Measurements from ENCODE around the gene INPP4B.

Gene INPP4B

DNA sequence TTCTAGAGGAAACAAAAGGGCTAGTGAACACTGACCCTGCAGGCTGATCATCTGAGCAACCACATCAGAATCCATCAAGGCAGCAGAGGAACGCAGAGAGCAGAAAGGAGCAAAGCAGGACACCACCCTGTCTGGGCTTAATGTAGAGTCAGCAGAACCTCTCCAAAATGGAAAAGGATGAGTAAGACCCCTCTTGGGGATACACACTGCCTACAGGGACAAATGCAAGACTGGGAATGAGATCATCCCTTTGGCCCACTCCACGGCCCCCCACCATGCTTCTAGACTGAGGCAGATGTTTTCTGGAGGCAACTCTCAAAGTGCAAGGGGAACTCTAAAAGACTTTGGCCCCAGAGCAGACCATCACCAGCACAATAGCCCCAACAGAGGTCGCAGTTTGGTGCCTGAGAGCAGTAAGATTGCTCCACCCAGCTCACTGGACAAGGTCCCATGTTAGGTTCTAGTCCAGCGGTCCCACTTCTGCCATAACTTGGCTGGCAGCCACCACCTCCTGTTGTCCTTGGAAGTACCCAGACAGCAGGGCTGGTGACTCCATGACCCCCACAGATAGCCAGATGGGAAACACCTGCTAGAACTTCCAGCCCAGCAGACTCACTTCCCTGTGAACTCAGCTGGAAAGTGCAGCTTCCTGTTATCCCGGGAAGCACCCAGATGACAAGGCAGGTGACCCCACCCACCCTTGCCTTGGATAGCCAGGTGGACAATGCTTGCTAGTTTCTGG is 372.7 kb downstream of the INPP4B start:
- no peak for DNase-seq (ENCODE audit: low spot score)

DNA sequence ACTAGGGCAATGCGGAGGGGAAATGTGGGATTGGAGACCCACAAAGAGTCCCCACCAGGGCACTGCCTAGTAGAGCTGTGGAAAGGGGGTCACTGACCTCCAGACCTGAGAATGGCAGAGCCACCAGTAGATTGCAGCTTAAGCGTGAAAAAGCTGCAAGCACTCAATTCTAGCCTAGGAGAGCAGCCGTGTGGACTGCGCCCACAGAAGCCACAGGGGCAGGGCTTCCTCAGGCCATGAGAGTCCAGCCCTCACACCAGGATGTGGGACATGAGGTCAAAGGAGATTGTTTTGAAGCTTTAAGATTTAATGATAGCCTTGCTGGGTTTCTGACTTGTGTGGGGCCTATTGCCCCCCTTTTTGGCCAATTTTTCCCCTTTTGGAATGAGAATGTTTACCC is 379.0 kb downstream of the INPP4B start:
- no peak for DNase-seq (ENCODE audit: low spot score)

- no peak for DNase-seq (ENCODE audit: low spot score)
These were observed 380.6 kb downstream of the INPP4B start for GRCh38 chr4:142465526-142465925.

DNA sequence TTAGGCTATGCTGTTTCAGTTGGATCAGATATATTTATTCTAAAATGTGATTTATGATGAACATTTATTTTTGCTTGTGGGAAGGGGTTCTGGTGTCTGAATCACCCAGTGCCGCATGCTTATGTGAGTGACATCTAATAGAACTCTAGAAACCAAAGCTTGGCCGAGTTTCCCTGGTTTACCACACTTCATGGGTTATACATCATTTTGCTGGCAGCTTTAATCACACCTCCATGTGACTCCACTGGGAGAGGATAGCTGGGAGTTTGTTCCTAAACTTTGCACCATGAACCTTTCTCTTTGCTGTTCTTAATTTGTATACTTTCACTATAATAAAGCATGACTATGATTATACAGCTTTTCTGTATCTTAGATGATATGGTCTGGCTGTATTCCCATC is 382.9 kb downstream of the INPP4B start:
- DNase-seq (ENCODE audit: low spot score), result no peak

GRCh38 chr4:142452161-142452855 is 393.8 kb downstream of the INPP4B start:
- no peak for DNase-seq (ENCODE audit: low spot score)

DNA sequence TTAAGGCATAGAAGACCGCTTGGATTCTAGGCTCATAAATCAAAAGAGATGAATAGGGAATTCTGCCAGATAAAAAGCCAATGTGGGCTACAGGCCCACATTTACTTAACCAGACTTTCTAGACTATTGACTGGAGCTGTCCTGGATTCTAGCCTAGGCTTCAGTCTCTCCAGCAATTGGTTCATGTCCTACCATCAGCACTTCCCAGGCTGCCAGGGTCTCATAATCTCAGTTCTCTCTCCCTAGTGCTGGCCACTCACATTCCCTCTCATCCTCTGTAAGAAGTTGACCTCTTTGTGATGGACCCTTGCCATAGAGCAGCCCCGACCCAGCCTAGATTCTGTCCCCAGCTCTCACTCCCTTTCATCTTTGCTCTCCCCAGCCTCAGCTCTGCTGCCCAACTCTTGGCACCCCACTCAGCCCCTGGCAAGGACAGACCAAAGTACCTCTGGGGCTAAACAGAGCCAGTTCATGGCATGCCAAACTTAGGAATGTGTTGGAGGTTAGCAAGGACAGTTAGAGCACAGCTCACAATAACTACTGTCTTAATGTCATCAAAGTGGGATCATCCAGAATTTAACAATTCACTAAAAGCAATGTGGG is 396.2 kb downstream of the INPP4B start:
- no peak for DNase-seq (ENCODE audit: low spot score)

- DNase-seq (ENCODE audit: low spot score), result no peak
These were observed 399.1 kb downstream of the INPP4B start for GRCh38 chr4:142447009-142447408.

DNA sequence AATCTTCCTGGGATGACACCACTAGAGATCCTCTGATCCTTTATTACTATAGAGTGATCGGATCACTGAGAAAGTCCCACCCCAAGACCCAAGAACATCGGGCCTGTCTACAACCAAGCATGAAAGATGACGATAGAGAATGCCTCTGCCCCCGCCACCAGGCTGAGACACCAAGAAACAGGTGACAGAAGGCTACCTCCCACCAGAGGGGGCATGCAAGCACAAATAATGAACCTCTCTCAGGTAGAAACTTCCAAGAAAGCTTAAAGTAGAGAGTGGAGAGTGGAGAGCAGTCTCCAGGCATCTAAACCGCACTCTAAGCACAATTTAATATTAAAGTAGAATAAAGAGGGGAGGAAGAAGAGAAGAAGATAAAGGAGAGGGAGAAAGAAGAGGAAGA is 402.6 kb downstream of the INPP4B start:
- DNase-seq (ENCODE audit: low spot score), result no peak

DNA sequence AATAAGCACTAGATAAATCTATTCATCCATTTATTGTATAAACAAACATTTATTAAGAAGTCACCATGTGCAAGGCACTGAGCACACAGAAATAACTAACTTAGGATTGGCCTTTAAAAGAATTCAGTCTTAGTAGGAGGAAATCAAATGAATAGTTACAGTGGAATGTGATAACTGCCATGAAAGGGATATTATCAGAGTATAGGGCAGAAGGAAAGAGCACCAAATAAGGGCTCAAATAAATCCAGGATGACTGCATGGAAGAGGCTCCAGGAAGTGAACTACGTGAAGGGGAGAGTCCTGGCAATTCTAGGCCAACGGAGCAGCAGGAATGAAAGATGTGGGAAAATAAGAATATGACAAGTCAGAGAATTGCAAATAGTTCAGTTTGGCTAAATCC is 406.0 kb downstream of the INPP4B start:
- no peak for DNase-seq (ENCODE audit: low spot score)

DNA sequence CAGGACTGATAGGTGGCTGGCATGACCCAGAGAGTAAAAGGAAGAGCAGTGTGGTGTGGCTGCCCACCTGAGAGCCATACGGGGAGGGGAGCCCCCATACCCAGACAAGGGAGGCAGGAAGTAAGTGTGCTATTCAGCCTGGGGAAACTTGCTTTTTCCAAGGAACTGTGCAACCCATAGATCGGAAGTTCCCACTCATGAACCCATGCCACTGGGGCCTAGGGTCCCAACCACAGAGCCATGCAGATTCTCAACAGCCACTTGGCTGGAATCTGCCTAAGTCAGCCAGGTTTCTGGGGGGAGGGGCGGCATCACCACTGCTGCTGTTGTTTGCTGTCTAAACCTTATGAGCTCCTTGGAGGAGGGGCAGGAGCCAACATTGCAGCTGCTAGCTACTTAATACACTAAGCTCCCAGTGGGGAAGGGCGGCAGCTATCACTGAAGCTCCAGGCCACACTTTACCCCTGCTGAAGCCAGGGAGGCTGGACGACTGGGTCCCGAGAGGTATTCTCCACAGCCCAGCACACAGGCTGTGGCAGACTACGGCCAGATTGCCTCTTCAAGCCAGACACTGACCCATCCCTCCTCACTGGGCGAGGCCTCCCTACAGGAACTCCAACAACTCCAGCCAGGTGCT is 410.4 kb downstream of the INPP4B start:
- DNase-seq (ENCODE audit: low spot score), result no peak

GRCh38 chr4:142434519-142435224 is 411.4 kb downstream of the INPP4B start:
- no peak for DNase-seq (ENCODE audit: low spot score)

GRCh38 chr4:142428715-142429114 is 417.4 kb downstream of the INPP4B start:
- no peak for DNase-seq (ENCODE audit: low spot score)

GRCh38 chr4:142427456-142427855 is 418.6 kb downstream of the INPP4B start:
- no peak for DNase-seq (ENCODE audit: low spot score)

DNA sequence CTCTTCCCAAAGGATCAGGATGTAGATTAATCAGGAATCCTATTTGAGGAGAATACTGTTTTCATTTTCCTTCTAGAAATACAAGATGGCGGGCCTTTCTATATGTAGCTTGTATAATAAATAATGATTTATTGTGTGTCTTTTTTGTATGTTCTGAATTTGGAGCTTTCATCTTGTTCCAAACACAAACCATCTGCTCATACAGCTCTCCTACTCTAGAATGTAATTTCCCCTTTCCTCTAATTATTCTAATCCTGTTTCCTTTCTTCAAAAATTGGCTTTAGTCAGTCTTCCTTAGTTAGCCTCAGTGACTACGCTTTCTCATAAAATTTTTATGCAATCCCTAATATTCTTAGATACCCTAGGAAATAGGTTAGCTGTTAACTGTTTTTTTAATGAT is 422.2 kb downstream of the INPP4B start:
- DNase-seq (ENCODE audit: low spot score), result no peak

GRCh38 chr4:142420311-142421095 is 425.6 kb downstream of the INPP4B start:
- no peak for DNase-seq (ENCODE audit: low spot score)

GRCh38 chr4:142419712-142420111 is 426.4 kb downstream of the INPP4B start:
- no peak for DNase-seq (ENCODE audit: low spot score)

GRCh38 chr4:142418697-142419096 is 427.4 kb downstream of the INPP4B start:
- no peak for DNase-seq (ENCODE audit: low spot score)

- no peak for DNase-seq (ENCODE audit: low spot score)
These were observed 429.3 kb downstream of the INPP4B start for GRCh38 chr4:142416711-142417275.

DNA sequence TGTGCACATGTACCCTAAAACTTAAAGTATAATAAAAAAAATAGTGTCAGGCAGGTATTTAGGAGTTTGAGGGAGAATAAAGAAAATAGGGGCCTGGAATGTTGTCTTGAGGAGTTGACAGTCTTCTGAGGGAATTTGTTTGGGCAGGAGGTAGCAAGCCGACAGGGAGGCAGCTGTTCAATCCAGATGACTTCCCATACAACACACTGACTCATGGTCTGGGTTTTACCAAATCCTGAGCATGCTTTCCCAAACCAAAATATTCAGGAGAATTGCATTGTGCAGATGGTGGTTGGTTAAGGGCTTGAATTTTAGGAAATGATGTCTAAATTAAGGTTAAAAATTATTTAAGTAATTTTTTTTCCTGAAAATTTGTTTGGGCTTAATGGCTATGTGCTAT is 430.0 kb downstream of the INPP4B start:
- DNase-seq (ENCODE audit: low spot score), result no peak

DNA sequence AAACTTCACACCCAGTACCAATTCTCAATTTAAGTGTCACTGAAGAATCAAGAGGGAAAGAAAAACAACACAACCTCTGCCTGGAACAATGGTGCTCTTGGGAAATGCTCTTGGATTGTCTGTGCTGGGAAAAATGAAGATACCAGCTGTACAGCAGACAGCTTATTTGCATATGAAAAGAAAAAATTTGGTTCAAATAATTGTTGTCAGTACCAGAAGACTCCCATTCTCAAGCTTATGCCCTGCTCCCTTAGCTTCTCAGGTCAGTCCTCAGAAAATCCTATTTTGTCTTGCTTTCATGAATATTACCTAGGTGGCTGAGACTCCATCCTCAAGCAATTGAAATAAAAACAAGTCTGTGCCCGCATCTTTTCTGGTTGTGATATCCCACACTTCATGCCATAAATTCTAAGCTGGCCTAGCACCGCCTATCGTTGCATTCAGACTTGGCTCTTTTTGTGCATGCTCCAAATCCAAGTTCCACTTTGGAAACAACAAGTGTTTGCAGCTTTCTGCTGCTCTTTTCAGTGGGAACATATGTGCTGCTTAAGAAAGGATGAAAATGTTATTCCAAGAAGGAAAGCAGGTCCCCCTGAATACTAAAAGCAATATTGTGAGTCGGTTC is 431.6 kb downstream of the INPP4B start:
- DNase-seq (ENCODE audit: low spot score), result no peak

- no peak for DNase-seq (ENCODE audit: low spot score)
These were observed 432.6 kb downstream of the INPP4B start for GRCh38 chr4:142413485-142413884.

All from left forelimb (tissue), 1 donor.